Measurements from ENCODE around the gene G6PC2. TPM values are rescaled to one million over a fixed set of nuclear protein-coding genes. Genes with fewer than 3 reads are reported as not detected.

The G6PC2 gene
- total RNA-seq, 1 experiment from 2014 or later = not detected

DNA sequence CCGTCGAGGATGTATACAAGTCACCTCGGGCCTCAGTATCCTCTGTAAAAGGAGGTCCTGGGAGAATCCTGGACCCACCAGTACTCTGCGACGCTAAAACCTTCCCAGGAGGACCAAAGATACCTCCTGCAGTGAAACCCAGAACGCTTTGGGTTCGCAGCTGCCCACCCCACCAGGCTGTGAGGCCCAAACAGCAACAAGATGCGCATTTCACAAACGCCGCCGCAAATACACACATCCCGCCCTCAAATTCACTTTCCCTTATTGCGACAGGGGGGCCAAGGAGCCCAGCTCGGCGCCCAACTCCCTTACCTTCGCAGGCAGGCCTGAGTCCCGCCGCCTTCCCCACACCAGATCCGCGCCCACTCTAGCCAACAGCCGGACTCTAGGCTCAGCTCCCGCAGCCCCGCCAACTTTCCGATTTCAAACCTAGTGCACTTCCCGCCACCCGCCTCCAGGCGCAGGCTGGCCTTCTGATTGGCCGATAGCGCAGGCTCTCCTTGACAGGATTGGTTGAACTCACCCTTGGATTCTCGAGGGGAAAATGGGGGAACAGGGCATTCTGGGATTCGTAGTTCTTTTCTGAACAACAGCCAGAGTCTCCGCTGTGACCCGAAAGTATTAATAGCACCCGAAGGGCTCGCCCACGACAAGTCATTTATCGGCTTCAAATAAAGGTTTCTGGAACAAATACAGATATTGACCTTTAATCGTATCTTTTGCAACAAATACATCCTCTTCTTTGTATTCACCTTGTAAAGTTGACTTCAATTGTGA, 10.9 kb upstream of the G6PC2 start, which contains the start of gene SPC25:
TSS of gene SPC25 (minus strand) at position 425 of the 777 bp plus-strand sequence. CDS start 911 bp downstream, outside the sequence.
- Histone ChIP-seq H3K27me3 (replicated peaks; ENCODE audit: insufficient read depth, low read depth, low read length, poor library complexity) (no peaks in the 10 kb centered on the region), H3K27ac (ENCODE audit: low read depth, low read length, poor library complexity, severe bottlenecking) (peak within 1 kb of the TSS; percentile 76), H3K9me3 (ENCODE audit: low read depth, low read length, poor library complexity, severe bottlenecking) (no peaks in the 10 kb centered on the region), H3K4me3 (ENCODE audit: low read depth, low read length, poor library complexity, severe bottlenecking) (peak within 1 kb of the TSS; percentile 76), H3K4me1 (ENCODE audit: insufficient read depth, low read length, poor library complexity, severe bottlenecking) (peaks cover 5% of the 10 kb centered on the region), H3K36me3 (ENCODE audit: insufficient read depth, low read length, poor library complexity, severe bottlenecking) (peaks cover 6% of the 10 kb centered on the region)
- BruUV-seq (replicated peaks) = no TSS peak
- ChIA-PET CTCF (no interaction called here), POLR2A (ENCODE audit: low non-redundant PET) (no interaction called here)
- intact Hi-C loops (cut with micrococcal nuclease; ENCODE audit: unreplicated experiment) = no loop called here
- TF ChIP-seq EZH2 (IDR thresholded peaks at IDR 0.05; ENCODE audit: borderline replicate concordance, low read depth, low read length, poor library complexity, severe bottlenecking) = no peak
- TF ChIP-seq, protein P1, sequence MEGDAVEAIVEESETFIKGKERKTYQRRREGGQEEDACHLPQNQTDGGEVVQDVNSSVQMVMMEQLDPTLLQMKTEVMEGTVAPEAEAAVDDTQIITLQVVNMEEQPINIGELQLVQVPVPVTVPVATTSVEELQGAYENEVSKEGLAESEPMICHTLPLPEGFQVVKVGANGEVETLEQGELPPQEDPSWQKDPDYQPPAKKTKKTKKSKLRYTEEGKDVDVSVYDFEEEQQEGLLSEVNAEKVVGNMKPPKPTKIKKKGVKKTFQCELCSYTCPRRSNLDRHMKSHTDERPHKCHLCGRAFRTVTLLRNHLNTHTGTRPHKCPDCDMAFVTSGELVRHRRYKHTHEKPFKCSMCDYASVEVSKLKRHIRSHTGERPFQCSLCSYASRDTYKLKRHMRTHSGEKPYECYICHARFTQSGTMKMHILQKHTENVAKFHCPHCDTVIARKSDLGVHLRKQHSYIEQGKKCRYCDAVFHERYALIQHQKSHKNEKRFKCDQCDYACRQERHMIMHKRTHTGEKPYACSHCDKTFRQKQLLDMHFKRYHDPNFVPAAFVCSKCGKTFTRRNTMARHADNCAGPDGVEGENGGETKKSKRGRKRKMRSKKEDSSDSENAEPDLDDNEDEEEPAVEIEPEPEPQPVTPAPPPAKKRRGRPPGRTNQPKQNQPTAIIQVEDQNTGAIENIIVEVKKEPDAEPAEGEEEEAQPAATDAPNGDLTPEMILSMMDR (conservative IDR thresholded peaks at IDR 0.05; ENCODE audit: low read depth, low read length) = no peak
- DNase-seq (ENCODE audit: low spot score) = peak; percentile 97

DNA sequence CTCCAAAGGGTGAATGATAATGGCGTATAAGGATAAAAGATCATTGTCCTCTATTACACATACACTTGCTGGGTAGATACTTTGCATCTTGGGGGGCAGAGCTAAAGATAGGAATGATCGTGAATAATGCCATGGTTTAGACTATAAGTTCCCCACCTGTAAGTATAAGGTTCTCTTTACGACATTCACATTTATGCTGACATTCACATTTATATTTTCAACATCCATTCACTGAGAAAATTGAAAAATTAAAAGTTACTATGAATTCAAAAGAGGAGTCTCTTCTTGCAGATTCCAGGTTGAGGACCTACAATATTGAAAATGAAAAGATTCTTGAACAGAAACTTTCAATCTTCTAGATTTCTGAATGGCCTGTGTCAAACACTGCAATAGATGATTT, 8.8 kb upstream of the G6PC2 start:
- H3K27ac ChIP-seq (ENCODE audit: low read depth, low read length, poor library complexity, severe bottlenecking) = no peak overlapping the region
- no TSS peak for BruUV-seq (replicated peaks)
- no peaks in the 10 kb centered on the region for H3K9me3 ChIP-seq (ENCODE audit: low read depth, low read length, poor library complexity, severe bottlenecking)
- H3K36me3 ChIP-seq (ENCODE audit: insufficient read depth, low read length, poor library complexity, severe bottlenecking) = peaks cover 5% of the 10 kb centered on the region
- DNase-seq (ENCODE audit: low spot score) = no peak
- no peak for TF ChIP-seq EZH2 (IDR thresholded peaks at IDR 0.05; ENCODE audit: borderline replicate concordance, low read depth, low read length, poor library complexity, severe bottlenecking)
- TF ChIP-seq, protein P1 (conservative IDR thresholded peaks at IDR 0.05; ENCODE audit: low read depth, low read length) = no peak
- H3K4me3 ChIP-seq (ENCODE audit: low read depth, low read length, poor library complexity, severe bottlenecking) = no peak overlapping the region
- POLR2A ChIA-PET (ENCODE audit: low non-redundant PET) = no interaction called here
- intact Hi-C loops (cut with micrococcal nuclease; ENCODE audit: unreplicated experiment) = no loop called here
- peaks cover 5% of the 10 kb centered on the region for H3K4me1 ChIP-seq (ENCODE audit: insufficient read depth, low read length, poor library complexity, severe bottlenecking)
- no peaks in the 10 kb centered on the region for H3K27me3 ChIP-seq (replicated peaks; ENCODE audit: insufficient read depth, low read depth, low read length, poor library complexity)
- CTCF ChIA-PET = no interaction called here

DNA sequence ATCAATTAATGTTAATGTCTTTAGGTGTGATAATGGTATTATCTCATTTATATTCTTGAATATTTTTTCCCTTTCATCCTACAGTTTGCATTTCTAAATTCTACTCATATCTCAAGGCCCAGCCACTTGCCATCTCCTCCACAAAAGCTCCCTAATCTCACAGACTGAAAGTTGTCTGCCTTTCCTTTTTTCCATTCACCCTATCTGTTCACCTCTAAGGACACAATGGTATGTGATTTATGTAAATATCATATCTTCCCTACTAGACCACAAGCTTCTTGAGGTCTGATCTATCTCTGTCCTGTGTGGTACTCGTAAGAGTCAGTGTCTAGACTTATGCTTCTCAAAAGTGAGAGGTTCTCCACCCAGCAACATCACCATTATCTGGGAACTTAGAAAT, 7.0 kb upstream of the G6PC2 start:
- Histone ChIP-seq H3K4me3 (ENCODE audit: low read depth, low read length, poor library complexity, severe bottlenecking) (no peak overlapping the region), H3K4me1 (ENCODE audit: insufficient read depth, low read length, poor library complexity, severe bottlenecking) (peaks cover 4% of the 10 kb centered on the region), H3K27ac (ENCODE audit: low read depth, low read length, poor library complexity, severe bottlenecking) (no peak overlapping the region), H3K9me3 (ENCODE audit: low read depth, low read length, poor library complexity, severe bottlenecking) (no peaks in the 10 kb centered on the region), H3K27me3 (replicated peaks; ENCODE audit: insufficient read depth, low read depth, low read length, poor library complexity) (no peaks in the 10 kb centered on the region), H3K36me3 (ENCODE audit: insufficient read depth, low read length, poor library complexity, severe bottlenecking) (no peaks in the 10 kb centered on the region)
- intact Hi-C loops (cut with micrococcal nuclease; ENCODE audit: unreplicated experiment) = no loop called here
- ChIA-PET CTCF (no interaction called here), POLR2A (ENCODE audit: low non-redundant PET) (no interaction called here)
- BruUV-seq (replicated peaks) = no TSS peak
- DNase-seq (ENCODE audit: low spot score) = no peak
- TF ChIP-seq, protein P1 (conservative IDR thresholded peaks at IDR 0.05; ENCODE audit: low read depth, low read length) = no peak
- TF ChIP-seq EZH2 (IDR thresholded peaks at IDR 0.05; ENCODE audit: borderline replicate concordance, low read depth, low read length, poor library complexity, severe bottlenecking) = no peak
